LNCAP (cell line): ENCODE measurements around the gene GREB1.

Experiments used
- CTCF ChIP-seq: fragments of 450-650 bp; IDR thresholded peaks from 2 replicates; pipeline ENCODE4 v1.5.1; 2017; ENCODE audit warnings: mild to moderate bottlenecking

Gene GREB1

GRCh38 chr2:11541693-11542274 is 7.9 kb downstream of the GREB1 start:
- no peak for TF ChIP-seq CTCF

- no peak for TF ChIP-seq CTCF
These were observed 8.5 kb downstream of the GREB1 start for GRCh38 chr2:11542275-11542819.

- TF ChIP-seq CTCF: no peak
These were observed 9.7 kb downstream of the GREB1 start for GRCh38 chr2:11543337-11544216.

GRCh38 chr2:11546072-11546471 is 12.2 kb downstream of the GREB1 start:
- TF ChIP-seq CTCF: no peak

- TF ChIP-seq CTCF: no peak
These were observed 14.2 kb downstream of the GREB1 start for GRCh38 chr2:11547912-11548497.

- no peak for TF ChIP-seq CTCF
These were observed 16.5 kb downstream of the GREB1 start for GRCh38 chr2:11550302-11550701.

GRCh38 chr2:11550901-11551568 is 17.2 kb downstream of the GREB1 start:
- TF ChIP-seq CTCF: no peak
